Colonic mucosa (tissue), 4 donors: Measurements from ENCODE around the gene CDH3. TPM values are rescaled to one million over a fixed set of nuclear protein-coding genes. Genes with fewer than 3 reads are reported as not detected.

ENCODE experiments used
- DNase-seq: peaks from one replicate; pipeline ENCODE4 v3.0.0-alpha.2; 2020
- H3K27ac ChIP-seq: fragments of 200-600 bp; one replicate; pipeline ENCODE4 v1.8.0; 2021
- H3K27me3 ChIP-seq: fragments of 200-600 bp; one replicate; pipeline ENCODE4 v1.8.0; 2021
- H3K36me3 ChIP-seq: fragments of 200-600 bp; one replicate; pipeline ENCODE4 v1.8.0; 2021
- H3K4me1 ChIP-seq: fragments of 200-600 bp; one replicate; pipeline ENCODE4 v1.8.0; 2021; ENCODE audit warnings: mild to moderate bottlenecking
- H3K4me3 ChIP-seq: fragments of 200-600 bp; one replicate; pipeline ENCODE4 v1.8.0; 2021
- H3K9ac ChIP-seq, 2 donors: one replicate each; pipeline ENCODE4 v1.7.0; 2013; ENCODE audit warnings: control low read depth in 2 of 2, low read depth in 2 of 2, low read length in 2 of 2
- H3K9me3 ChIP-seq: fragments of 200-600 bp; one replicate; pipeline ENCODE4 v1.8.0; 2021
- CTCF ChIP-seq: fragments of 200-600 bp; IDR thresholded peaks from one replicate; pipeline ENCODE4 v1.8.0; 2022; ENCODE audit warnings: antibody characterized with exemption, mild to moderate bottlenecking
- intact Hi-C: fragments of 100-400 bp; cut with DNase I; formaldehyde crosslinking; loops from one replicate; pipeline ENCODE4 v1.14.1; 2022
- total RNA-seq, 2 donors: library from RNA; stranded (reverse); fragmentation: NEBNext Ultra II Directional in 1 of 2; extraction: Animal tissue kit (Norgen Biotek cat#: 25700) in 1 of 2; gene quantifications; one replicate each; pipeline ENCODE4 v1.2.1, GENCODE V29; 2021
- donor health status: healthy.
- donor health status: DM: no; HTN: no; CAD: no.
- donor health status: DM: no; HTN: no; CAD: no.

Gene CDH3
- total RNA-seq, 2 donors from 2014 or later, result 3.6 to 3.9 TPM

GRCh38 chr16:68736561-68736960, 91.5 kb downstream of the CDH3 start:
- H3K4me3 ChIP-seq, result peak overlapping the region; percentile 62
- H3K27ac ChIP-seq, result no peak overlapping the region
- H3K9me3 ChIP-seq, result no peaks in the 10 kb centered on the region
- TF ChIP-seq CTCF, result no peak
- H3K9ac ChIP-seq, result peak overlapping the region in 1 of 2 donors; percentile 63
- intact Hi-C loops, result no loop called here
- no peaks in the 10 kb centered on the region for H3K4me1 ChIP-seq
- peaks cover 9% of the 10 kb centered on the region for H3K27me3 ChIP-seq
- H3K36me3 ChIP-seq, result no peaks in the 10 kb centered on the region
- DNase-seq, result no peak

GRCh38 chr16:68737046-68737729, 92.1 kb downstream of the CDH3 start, which contains the start of gene CDH1:
TSS of gene CDH1 (plus strand) at chr16:68737292. CDS start at chr16:68737416, 124 bp downstream.
- intact Hi-C loops, result no loop called here
- peak within 1 kb of the TSS; percentile 91 for H3K9ac ChIP-seq
- peak within 1 kb of the TSS; percentile 82 for H3K27ac ChIP-seq
- H3K4me3 ChIP-seq, result peak within 1 kb of the TSS; percentile 62
- TF ChIP-seq CTCF, result no peak
- DNase-seq, result peak; percentile 97
- no peaks in the 10 kb centered on the region for H3K9me3 ChIP-seq
- no peaks in the 10 kb centered on the region for H3K4me1 ChIP-seq
- H3K36me3 ChIP-seq, result no peaks in the 10 kb centered on the region
- peaks cover 9% of the 10 kb centered on the region for H3K27me3 ChIP-seq

- peak; percentile 36 for TF ChIP-seq CTCF
- peak overlapping the region; percentile 82 for H3K27ac ChIP-seq
- H3K9me3 ChIP-seq, result no peaks in the 10 kb centered on the region
- peak overlapping the region; percentile 62 for H3K4me3 ChIP-seq
- peaks cover 9% of the 10 kb centered on the region for H3K27me3 ChIP-seq
- no peaks in the 10 kb centered on the region for H3K36me3 ChIP-seq
- peak overlapping the region; percentile 91 for H3K9ac ChIP-seq
- intact Hi-C loops, result no loop called here
- H3K4me1 ChIP-seq, result no peaks in the 10 kb centered on the region
- DNase-seq, result peak; percentile 89
These were observed 92.9 kb downstream of the CDH3 start for GRCh38 chr16:68737730-68738629.

- intact Hi-C loops, result loop anchor here (10.0 kb wide), 1 partner anchor 55 kb away; no protein-coding TSS in a partner anchor
- Histone ChIP-seq H3K4me3 (no peak overlapping the region), H3K27ac (peak overlapping the region; percentile 42), H3K9me3 (no peaks in the 10 kb centered on the region), H3K9ac (peak overlapping the region in 1 of 2 donors; percentile 32), H3K4me1 (no peaks in the 10 kb centered on the region), H3K36me3 (no peaks in the 10 kb centered on the region), H3K27me3 (peaks cover 9% of the 10 kb centered on the region)
- no peak for TF ChIP-seq CTCF
- no peak for DNase-seq
These were observed 95.0 kb downstream of the CDH3 start for GRCh38 chr16:68739964-68740627.
